ENCODE results near the gene TEX2.

TEX2 gene

DNA sequence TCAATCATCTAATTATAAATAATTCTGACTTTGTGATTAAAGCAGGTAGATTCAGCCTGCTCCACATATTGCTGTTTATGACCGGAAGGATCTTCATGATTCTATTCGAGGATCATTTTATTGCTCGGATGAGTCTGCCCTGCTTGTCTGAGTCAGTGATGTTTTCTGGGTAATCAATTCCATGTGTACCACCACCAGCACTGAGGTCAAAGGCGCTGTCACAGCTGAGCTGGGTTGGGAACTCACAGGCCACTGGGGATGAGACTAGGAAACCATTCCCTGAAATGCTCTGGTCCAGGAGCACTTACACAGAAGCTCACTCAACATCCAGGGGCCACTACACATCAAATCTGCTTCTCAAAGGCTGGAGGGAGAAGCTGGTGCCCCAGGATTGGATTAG is 102.7 kb downstream of the TEX2 start:
- peak in 1 of 2 experiments; percentile 24 for DNase-seq (ENCODE audit: low read depth in 2 of 2)

- DNase-seq (ENCODE audit: low read depth in 2 of 2): no peak
These were observed 104.0 kb downstream of the TEX2 start for GRCh38 chr17:64158831-64159590.

DNA sequence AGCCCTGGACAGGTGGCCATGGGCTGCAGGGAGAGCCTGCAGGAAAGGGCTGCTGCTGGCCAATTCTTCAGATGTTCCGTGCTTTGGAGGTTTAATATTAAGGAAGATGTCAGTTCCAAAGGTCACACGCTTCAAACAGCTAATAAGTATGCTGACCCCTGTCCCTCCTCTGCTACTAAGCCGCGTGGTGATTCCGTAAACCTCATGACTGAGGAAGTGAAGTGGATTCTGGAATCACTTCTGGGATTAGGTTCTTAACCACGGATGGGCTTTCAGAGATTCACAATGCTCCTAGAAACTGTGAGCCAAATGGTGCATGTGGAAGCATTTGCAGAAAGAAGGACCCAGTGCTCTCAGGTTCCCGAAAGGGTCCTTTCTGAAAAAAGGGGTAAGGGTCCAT is 104.7 kb downstream of the TEX2 start:
- DNase-seq (ENCODE audit: low read depth in 2 of 2): no peak

GRCh38 chr17:64157669-64158180 is 105.3 kb downstream of the TEX2 start:
- no peak for DNase-seq (ENCODE audit: low read depth in 2 of 2)

DNA sequence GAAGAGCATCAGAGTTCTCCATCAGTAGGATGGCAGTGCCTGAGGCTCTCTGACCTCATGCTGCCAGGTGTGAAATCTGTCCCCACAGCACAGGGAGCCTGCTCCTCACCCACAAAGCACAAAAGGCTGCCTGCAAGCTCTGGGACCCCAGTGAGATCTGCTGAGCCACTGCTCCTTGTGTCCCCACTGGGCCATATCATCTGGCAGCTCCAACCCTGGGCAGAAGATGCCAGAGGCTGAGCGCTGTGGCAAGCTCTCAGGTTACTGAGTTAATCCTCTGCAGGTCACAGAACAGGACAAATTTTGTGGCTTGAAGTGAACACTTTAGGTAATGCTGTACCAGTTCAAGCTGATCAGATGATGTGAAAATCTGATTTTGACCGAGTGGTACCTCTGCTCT is 106.4 kb downstream of the TEX2 start:
- DNase-seq (ENCODE audit: low read depth in 2 of 2): no peak

DNA sequence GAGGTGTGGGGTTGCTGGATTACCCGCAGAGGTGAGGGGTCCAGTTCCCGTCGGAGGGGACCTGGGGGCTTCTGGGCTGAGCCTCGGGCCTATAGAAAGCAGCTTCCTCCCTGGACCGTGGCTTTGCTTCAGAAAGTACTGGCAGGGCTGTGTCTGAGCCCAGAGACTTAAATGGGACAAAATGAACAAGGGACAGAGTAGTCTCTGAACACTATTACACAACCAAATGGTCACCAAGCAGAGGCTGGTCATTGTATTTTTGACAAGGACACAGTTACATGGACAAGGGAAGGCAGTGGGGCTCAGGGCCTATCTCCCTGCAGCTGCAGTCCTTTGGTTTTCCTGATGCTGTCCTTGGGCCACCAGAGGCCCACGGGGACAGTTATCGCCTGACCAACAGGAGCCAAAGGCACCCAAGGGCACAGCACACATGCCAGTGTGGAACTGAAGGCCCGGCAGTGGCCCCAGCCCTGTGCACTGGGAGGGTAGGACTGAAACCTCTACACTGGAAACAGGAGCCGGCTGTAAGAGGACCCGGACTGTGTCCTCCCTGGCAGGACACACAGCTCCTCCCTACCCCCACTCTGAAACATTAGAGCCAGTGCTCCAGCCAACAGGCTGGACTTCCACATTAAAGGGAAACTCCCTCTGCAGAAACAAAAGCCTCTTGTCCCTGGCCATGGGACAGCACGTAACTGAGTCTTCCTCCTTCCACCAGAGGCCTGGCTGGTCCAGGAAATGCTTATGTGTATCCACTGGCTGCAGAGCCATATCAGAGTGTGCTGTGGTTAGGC is 107.1 kb downstream of the TEX2 start:
- DNase-seq (ENCODE audit: low read depth in 2 of 2): no peak

DNA sequence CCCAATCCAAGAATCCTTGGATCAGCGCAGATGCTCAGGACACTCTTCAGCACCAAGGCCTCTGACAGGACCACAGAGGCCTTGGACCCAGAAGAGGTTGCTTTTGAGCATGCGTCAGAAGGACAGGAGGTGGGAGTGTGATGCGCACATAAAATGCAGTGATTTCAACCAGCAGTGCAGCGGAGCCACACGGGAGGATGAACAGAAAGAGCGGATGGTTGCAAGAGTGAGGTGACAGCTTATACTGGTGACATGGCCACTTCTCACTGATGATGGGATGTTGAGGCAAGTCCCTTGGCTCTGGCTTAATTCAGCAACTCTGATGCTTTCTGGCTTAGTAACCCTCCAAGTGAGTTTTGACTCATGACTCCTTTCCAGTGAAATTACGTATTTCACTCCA is 107.9 kb downstream of the TEX2 start:
- no peak for DNase-seq (ENCODE audit: low read depth in 2 of 2)

DNA sequence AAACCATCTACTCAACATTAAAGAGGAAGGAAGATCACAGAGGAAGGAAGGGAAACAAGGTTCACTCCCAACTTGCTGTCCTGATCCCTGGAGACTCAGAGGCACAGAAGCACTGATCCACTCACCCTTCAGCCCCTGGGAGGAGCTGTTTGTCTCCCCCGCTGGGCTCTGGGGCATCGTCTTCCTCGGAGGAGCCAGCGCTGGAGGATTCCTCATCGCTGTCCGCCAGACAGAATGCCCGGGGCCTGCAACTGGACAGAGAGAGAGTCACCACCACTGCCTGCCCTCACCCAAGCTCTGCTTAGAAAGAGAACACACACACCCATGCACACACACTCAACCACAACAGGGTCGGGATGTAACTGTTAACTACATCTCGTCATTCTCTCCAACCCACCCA is 108.3 kb downstream of the TEX2 start:
- no peak for DNase-seq (ENCODE audit: low read depth in 2 of 2)

DNA sequence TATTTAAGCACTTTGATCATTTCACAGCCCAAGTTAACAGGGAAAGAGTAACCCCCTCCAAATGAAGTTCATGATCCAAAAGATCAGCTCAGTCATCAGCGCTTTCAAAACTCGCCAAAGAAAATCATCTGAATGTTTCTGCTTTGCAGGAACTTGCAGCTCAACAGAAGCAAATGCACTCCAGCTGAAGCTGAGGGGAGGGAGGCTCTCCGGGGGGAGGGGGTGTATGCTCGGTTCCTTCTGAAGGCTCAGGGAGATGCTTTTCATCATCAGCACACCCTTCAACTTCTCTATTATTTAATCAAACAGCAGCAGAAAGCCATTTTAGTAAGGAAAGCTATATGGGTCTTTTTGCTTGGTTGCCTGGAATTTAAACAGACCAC is 108.8 kb downstream of the TEX2 start:
- DNase-seq (ENCODE audit: low read depth in 2 of 2): no peak

DNA sequence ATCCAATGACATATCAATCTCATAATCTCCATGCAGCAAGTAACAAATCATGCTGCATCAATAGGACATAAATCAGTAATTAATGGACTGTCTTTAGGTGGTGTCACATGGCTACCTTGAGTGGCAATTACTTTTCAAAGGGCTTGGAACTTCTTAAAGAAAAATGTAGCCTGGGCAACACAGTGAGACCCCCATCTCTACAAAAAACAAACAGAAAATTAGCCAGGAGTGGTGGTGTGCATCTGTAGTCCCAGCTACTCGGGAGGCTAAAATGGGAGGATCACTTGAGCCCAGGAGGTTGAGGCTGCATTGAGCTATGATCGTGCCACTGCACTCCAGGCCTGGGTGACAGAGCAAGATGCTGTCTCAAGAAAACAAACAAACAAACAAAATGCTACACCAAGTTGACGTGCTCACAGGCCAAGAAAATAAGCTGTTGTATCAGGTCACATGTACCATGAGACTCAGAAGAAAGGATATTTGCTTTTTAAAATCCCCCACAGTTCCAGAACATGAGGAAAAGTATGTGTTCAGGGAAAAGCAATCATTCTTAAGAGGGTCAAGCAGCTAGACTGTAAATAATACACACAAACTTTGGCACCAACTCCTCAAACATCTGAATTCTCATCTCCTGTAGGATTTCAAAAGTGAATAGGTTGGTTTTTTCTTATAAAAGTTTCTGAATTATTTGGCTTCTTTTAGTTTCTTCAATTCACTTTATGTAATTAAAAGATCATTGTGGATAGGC is 109.3 kb downstream of the TEX2 start:
- no peak for DNase-seq (ENCODE audit: low read depth in 2 of 2)

GRCh38 chr17:64152428-64153125 is 110.5 kb downstream of the TEX2 start:
- DNase-seq (ENCODE audit: low read depth in 2 of 2): no peak

DNA sequence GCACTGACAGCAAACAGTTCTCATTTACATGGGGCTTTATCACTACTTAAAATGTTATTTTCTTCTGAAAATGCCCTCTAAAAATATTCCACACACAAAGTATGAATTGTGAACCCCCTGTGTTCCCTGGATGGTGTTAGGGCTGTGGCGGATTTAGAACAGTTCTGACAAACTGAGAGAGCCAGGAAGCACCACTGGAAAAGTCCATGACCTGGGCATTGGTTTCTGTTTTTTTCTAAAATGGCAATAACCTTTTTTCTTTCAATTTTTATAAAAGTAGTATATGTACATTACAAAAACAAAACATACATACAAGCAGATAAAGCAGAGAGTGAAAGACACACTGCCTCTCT is 112.1 kb downstream of the TEX2 start:
- DNase-seq (ENCODE audit: low read depth in 2 of 2): no peak

DNA sequence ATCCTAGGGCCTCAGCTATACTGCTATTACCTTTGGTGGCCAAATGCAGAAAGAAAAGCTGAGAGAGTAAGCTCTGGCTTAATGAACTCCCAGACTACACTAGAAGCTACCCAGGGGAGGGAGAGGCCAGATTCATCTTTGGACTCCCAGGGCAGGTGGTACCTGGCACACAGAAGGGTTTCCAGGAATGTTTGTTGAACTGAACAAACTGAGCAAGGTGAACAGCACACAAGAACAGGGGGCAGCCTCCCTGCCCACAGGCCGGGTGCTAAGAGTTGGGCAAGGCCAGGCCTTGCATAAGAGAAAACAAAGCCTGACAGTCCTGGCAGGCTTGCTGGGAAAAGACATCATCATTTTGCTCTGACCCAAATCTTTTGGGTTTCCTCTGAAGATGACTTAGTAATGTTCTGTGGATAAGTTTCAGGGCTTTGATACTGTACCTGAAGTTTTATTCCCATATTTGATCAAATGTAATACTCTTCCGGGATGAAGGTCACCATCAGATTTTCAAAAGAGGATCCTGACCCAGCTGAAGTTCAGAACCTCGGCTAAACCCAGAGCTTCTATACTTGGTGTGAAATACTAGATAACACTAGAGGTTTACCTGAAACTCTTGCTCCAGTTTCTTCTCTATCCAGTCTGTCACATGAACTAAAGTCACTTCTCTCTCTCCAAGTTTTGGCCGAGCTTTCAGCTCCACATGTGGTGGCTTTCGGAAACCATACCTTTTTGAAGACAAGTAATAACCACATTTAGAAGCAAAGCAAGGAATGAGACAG is 112.6 kb downstream of the TEX2 start:
- no peak for DNase-seq (ENCODE audit: low read depth in 2 of 2)

- DNase-seq (ENCODE audit: low read depth in 2 of 2): no peak
These were observed 113.9 kb downstream of the TEX2 start for GRCh38 chr17:64149196-64149595.

DNA sequence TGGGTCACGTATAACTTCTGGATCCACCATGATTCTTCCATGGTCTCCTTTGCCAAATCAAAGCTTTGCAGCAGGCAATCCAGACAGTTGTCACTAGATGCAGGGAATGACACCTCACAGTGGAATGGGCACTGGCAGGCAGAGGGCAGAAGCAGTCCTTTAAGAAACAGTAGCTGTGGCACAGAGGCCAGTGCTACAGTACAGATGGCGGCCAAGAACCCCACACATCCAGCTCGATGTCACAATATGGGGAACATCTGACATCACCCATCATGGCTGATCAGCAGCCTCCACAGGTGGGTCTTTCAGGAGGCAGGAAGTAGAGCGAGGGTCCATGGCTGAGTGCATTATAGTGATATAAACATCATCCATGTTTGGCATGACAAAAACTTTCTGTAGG is 114.4 kb downstream of the TEX2 start:
- DNase-seq (ENCODE audit: low read depth in 2 of 2): no peak

- no peak for DNase-seq (ENCODE audit: low read depth in 2 of 2)
These were observed 114.9 kb downstream of the TEX2 start for GRCh38 chr17:64148017-64148631.

DNA sequence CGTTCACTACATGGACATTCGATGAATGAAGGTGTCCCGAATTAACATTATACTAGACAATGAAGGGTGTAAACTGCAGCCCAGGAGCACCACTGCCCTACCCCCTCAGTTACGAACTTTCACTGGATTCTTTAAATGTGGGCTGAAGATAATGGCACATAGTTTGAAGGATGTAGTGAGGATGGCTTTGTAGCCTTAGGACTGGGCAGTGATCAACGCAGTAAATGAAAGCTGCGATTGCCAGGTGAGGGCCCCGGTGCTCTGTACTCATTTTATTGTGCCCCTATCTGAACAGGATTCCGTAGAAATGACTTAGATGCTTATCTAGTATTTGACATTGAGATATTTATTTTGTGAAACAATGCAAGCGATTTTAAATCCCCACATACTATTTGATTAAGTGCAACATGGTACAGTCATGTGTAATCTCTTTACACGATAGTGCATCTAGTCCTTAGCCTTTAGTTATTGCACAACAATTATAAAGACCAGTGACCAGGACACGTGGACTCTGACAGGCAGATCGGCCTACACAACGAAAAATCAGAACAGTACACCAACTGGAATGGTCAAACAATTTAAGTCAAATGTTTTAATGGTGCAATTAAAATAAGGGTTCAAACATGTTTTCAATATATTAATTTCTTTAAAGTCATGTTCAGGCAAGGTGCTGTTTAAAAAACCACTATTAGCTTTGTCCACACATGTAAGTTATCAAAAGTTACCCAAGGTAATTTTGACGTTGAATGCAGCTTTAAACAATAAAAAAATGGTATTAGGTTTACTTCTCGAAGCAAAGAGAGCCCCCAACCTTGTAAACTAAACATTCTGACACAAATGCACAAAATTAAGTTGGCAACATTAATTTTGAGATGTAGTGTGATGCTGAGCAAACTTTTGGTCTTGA is 115.7 kb downstream of the TEX2 start:
- DNase-seq (ENCODE audit: low read depth in 2 of 2): no peak

DNA sequence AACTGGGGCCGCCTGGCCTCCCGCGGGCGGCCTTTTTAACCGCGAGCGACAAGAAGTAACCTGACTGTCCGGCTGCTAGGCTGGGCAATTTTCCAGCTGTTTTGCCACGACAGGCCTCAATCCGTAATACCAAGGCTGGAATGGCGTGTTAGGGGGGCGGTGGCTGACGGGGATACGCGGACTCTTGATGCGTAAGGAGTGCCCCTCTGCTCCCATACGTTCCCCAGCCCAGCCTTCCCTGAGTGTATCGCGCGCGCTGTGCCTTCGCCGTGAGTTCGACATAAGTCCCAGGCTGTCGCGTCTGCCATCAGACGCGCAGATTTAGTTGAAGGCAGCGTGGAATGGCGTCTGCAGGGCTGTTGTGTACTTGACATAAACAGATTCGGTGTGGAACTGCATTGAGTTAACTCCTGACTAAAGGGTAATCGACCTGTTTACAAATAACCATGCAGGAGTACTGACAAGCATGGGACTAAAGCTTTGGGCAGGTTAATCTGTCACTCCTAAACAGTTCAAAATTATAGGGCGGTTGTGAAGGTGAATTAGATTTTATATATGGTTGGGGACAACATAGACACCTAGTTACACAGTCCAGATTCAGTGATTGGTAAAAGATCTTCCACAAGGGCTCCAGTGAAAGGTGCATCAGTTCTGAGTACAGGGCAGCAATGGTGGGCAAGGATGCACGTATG is 116.5 kb downstream of the TEX2 start:
- DNase-seq (ENCODE audit: low read depth in 2 of 2): no peak
